HG03565 (cell line): ENCODE data around the gene PPP1R14C.

Experiments
- ATAC-seq: cut with Tn5 transposase; IDR thresholded peaks from one replicate; pipeline ENCODE4 v1.9.1; 2021; ENCODE audit warnings: mild to moderate bottlenecking, moderate library complexity; ENCODE audit not compliant: unreplicated experiment

The PPP1R14C gene, protein sequence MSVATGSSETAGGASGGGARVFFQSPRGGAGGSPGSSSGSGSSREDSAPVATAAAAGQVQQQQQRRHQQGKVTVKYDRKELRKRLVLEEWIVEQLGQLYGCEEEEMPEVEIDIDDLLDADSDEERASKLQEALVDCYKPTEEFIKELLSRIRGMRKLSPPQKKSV

DNA sequence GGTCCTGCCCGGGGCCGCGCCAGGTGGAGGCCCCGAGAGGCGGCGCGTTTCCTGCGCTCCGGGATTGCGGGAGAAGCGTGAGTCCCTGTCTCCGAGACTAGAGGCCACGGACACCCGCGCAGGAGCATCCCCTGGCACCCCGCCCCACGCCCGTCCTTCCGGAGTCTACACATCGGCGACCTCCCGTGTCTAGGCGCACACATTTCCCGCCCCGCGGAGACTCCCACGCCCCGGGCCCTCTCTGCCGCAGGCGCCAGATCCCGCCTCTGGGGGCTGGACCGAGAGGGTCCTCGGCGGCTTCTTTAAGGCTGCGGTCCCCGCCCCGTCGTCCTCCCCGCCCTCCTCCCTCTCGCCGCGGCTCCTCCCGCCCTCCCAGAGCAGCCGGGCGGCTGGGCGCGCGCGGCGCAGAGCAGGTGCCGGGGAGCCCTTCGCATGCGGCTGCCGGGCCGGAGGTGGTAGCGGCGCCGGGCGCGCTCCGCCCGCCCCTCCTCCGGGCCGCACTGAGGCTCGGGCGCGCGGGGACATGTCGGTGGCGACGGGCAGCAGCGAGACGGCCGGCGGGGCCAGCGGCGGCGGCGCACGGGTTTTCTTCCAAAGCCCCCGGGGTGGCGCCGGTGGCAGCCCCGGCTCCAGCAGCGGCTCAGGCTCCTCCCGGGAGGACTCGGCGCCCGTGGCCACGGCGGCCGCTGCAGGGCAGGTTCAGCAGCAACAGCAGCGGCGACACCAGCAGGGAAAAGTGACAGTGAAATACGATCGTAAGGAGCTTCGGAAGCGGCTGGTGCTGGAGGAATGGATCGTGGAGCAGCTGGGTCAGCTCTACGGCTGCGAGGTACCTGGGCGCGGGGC, at the start of gene PPP1R14C:
TSS of gene PPP1R14C (plus strand) at position 375 of the 846 bp plus-strand sequence. CDS start at position 524, 149 bp downstream.
- no peak for ATAC-seq

DNA sequence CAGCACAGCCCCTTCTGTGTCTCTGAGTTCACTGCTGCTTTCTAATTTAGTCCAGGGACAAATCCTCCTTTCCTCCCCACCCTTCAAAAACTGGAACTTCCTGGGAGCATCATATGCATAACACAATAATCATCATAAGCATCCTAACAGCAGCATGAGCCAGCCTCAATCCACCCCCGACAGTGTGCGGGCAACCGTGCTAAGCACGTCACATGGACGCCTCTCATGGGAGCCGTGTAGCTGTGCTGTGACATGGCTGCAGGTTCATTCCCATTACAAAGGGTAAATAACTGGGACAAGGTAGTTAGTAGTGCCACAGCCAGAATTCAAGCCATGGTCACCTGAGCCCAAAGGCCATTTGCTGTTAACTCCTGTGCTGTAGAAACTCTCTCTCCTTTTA, 49.4 kb upstream of the PPP1R14C start:
- no peak for ATAC-seq

DNA sequence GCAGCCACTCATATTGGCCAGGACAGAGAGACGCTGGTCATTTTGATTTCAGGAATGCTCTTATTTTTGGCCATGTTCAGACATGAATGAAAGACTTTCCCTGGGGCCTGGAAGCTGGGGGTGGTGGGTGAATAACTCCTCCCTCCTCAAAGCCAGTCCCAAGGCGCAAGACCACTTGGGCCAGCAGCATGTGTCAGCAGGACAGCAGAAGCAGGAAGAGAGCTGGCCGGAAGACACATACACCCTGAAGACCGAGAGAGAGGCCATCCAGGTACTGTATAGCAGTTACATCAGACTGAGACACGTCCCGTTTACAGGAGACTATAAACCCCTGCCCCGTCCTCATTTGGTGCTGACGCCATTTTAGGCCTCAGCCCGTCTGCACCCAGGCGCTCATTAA, 44.7 kb upstream of the PPP1R14C start:
- ATAC-seq, result no peak

DNA sequence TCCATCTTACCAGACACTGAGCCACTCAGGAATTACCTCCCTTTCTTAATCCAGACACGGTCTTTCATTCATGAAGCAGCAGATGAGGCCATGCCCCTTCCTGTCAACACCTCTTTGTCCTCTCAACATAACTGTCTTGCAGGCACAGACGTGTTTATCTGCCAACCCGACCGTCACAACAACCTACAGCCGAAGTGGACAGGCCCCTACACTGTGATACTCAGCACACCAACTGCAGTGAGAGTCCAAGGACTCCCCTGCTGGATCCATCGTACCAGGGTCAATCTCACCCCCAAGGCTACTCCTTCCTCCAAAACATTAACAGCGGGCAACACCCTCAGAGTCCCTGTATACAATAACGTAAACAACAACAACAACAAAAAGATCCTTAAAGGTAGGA, 43.3 kb upstream of the PPP1R14C start:
- no peak for ATAC-seq

DNA sequence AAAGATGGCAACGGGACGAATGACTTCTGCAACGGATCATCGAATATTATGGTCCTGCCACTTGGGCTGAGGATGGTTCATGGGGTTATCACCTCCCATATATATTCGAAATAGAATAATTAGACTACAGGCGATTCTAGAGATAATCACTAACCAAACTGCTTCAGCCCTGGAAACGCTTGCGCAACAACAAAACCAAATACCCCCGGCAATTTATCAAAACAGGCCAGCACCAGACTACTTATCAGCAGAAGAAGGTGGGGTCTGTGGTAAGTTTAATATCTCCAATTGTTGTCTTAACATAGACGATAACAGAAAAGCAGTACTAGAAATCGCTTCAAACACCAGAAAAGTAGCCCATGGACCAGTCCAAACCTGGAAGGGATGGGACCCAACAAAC, 42.9 kb upstream of the PPP1R14C start:
- no peak for ATAC-seq

DNA sequence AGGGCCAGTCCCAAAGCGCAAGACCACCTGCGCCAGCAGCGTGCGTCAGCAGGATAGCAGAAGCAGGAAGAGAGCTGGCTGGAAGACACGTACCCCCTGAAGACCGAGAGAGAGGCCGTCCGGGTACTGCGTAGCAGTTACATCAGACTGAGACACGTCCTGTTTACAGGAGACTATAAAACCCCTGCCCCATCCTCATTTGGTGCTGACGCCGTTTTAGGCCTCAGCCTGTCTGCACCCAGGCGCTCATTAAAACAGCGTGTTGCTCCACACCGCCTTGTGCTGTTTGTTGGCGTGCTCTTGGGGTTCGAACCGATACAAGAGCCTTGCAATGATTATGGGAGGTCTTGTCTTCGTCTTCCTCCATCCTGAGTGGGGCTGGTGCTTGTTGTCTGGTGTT, 42.1 kb upstream of the PPP1R14C start:
- no peak for ATAC-seq

DNA sequence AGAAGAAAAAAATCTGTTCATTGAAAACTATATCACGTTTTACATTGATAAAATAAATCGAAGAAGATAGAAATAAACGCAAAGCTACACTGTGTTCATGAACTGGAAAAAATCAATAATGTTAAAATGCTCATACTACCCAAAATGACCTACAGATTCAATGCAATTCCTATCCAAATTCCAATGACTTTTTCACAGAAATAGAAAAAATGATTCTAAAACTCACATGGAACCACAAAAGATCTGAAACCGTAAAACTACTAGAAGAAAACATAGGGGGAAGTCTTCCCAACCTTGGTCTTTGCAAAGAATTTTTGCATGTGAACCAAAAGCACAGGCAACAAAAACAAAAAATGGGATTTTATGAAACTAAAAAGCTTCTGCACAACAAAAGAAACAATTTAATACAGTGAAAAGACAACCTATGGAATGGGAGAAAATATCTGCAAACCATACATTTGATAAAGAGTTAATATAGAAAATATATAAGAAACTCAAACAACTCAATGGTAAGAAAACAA, 40.0 kb upstream of the PPP1R14C start:
- no peak for ATAC-seq

DNA sequence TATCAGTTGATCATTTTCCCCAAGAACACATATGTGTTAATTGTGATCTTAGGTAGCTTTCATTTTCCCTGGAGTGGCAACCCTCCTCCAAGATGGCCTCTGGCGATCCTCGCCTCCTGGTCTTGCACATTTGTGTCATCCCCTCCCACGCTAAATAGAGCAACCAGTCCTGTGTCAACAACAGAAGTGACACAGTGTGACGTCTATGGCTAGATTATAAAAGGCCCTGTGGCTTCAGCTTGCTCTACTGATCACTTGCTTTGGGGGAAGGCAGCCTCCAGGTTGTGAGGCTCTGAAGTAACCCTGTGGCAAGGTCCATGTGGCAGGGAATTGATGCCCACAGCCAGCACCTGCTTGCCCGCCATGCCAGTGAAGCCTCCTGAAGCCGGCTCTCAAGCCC, 30.6 kb upstream of the PPP1R14C start:
- ATAC-seq, result no peak

DNA sequence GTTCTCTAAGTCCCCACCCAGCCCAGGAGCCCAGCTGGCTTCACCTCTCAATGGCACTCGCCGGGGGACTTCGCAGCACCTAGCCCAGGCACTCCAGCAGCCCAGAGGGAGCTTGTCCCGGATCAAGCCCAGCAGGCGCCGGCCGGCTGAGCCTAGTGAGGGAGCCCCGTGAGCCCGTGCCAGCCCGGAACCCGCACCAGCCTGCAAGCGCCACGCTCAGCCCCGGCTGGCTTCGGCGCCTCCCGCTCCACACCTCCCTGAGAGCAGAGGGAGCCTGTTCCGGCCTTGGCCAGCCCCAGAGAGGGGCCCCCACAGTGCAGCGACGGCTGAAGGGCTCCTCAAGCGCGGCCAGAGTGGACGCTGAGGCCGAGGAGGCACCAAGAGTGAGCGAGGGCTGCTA, 27.1 kb upstream of the PPP1R14C start:
- ATAC-seq, result no peak

DNA sequence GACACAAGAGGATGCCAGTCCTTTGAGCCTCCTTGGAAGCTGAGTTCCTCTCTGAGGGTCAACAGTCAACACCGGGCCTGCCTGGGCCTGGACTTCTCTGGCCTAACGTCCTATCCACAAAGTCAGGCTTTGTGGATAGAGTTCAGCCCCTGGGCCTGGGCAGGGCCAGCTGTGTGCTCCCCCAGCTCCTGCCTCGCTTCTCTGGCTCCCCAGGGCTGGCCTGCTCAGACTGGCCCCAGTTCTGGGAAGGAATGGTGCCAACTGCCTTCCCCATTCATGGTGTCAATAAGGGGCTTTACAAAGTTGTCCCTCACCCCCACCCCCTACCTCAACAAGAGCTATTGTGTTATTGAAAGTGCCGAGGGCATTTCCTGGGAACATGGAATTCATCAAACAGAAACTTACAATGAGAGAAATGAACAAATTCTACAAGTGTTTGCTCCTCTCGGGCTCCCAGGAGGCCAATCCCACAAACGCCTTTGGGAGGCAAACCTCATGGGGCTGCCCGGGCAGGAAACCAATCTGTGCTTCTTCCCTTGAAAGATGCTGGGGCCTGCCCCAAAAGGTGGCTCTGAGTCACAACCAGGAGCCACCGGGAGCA, 26.5 kb upstream of the PPP1R14C start:
- ATAC-seq, result no peak

DNA sequence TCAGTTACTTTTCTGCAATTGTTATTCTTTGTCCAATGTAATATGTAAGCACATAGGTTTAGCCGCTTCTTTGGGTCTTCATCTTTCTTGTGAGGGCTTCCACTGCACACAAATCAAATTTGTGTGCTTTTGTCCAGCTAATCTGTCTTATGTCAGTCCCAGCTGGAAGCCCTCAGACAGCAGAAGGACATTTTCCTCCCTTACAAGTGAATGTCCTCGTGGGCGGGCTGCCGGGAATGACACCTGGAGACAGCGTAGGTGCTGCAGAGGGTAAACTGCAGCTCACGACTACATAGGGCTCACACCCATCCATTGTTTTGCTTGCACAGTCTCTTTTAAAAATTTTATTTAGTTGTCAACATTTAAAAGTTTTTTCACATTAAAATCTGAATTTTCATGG, 24.6 kb upstream of the PPP1R14C start:
- no peak for ATAC-seq

DNA sequence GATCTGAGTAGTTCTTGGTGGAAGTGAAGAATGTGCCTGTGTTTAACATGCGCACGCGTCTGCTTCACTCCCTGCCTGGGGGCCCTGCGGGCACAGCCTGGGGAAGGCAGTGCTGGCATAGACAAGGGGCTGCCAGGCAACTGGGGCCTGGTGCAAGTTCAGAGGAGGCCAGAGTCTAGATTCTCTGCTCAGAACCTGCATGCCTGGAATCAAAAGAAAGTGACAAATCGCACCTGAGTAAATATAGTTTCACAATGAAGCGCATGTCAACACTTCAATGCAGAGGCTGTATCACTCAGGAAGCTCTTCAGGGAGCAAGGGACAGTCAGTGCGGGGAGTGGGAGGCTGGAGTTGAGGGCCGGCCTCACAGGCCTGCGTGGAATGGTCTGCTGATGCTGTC, 24.2 kb upstream of the PPP1R14C start:
- no peak for ATAC-seq

DNA sequence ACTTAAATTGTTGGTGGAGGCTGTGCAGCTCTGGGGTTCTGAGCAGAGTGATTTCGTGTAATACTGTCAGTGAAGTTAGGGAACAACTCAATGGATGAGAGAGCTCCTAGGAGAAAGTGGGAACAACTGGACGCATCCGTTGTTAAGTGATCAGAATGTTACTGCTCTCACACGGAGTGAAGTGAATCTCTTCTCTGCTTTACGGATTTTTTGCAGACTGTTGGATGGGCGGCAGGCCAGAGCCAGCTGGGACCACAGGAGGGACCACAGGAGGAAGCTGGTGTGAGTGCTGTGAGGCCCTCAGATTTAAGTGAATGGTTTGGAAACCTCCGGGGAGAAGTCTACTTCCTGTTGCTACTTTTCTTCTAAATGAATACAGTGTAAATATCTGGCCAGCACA, 23.7 kb upstream of the PPP1R14C start:
- no peak for ATAC-seq

DNA sequence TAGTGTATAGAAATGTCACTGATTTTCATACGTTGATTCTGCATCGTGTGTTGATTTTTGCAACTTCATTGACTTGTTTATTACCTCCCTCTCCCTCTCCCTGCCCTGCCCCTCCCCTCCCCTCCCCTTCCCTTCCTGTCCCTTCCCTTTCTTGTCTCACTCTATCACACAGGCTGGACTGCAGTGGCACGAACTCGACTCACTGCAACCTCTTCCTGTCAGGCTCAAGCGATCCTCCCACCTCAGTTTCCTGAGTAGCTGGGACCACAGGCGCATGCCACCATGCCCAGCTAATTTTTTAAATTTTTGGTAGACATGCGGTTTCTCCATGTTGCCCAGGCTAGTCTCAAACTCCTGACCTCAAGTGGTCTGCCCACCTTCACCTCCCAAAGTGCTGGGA, 19.2 kb upstream of the PPP1R14C start:
- no peak for ATAC-seq

DNA sequence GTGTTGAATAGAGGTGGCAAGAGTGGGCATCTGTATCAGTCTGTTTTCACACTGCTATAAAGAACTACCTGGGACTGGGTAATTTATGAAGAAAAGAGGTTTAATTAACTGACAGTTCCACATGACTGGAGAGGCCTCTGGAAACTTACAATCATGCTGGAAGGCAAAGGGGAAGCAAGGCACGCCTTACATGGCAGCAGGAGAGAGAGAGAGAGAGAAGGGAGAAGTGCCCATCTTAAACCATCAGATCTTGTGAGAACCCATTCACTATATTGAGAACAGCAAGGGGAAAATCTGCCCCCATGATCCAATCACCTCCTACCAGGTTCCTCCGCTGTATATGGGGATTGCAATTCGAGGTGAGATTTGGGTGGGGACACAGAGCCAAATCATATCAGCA, 18.6 kb upstream of the PPP1R14C start:
- ATAC-seq, result no peak

DNA sequence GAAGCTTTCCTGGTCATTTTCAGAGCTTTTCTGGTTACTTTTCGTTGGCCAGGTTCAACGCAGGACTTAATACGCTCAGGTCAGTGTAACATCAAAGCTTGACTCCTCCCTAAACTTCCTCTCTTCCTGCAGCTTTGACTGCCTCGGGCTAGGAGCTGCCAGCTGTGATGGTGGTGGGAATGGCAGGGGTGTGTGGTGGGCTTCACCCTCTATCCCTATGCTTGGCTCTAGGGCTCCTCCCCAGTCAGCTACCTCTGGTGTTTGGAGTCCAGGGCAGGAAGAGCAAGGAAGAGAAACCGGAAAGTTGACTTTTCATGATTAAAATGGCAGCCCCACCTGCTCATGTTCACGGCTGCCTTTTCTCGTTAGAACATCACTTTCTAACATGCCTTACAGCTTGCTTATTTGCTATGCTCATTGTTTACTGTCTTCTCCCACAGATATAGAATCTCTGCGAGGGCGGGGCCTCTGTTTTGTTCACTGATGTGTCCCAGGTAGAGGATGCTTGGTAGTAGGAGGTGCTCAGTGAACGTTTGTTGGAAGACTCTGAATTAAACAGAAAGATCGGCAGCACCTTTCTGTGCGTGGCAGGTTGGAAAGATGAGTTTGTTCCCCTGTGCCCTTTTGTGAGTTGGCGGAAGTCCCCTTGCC, 16.1 kb upstream of the PPP1R14C start:
- no peak for ATAC-seq

DNA sequence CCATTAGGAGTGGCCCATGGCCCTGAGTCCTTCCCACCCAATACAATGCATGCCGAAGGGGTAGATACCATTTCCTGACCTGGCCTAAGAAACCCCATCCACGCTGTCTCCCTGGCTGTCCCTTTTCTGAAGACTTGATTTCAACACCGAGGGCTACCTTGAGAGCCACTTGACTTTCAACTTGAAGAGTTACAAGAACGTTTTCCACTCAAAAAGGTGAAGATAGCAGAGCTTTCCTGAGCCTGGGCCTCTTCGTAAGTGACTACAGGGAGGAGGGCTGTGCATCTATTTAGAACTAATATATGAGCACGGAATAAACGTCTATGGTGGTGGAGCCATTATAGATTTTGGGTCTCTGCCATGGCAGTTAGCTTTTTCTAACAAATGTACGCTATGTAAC, 14.4 kb upstream of the PPP1R14C start:
- ATAC-seq, result no peak

DNA sequence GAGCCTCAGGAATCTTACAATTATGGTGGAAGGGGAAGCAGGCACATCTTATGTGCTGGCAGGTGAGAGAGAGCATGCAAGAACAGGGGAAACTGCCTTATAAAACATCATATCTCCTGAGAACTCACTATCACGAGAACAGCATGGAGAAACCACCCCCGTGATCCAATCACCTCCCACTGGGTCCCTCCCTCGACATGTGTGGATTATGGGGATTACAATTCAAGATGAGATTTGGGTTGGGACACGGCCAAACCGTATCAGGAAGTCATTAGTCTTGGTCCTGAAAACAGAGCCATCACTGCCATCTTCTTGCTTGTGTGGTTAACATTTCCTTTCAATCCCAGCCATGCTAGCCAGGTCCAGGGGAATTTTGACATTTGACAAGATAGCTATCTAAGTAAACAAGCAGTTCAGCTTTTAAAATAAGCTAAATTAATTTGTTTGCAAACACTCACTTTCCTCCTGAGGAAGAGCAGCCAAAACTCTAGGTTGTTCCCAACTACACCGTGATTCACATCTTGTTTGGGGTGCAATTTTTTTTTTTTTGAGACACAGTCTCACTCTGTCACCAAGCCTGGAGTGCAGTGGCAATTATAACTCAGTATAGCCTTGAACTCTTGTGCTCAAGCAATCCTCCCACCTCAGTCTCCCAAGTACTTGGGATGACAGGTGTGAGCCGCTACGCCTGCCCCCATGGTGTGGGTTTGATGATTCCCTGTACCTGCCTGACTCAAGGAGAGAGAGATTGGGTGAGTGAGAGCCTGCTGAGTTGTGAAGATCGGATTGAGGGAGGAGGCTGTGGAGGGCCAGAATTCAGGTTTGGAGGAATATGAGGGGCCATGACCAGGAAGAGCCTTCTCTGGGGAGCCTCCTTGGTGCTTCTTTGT, 13.0 kb upstream of the PPP1R14C start:
- ATAC-seq, result no peak

DNA sequence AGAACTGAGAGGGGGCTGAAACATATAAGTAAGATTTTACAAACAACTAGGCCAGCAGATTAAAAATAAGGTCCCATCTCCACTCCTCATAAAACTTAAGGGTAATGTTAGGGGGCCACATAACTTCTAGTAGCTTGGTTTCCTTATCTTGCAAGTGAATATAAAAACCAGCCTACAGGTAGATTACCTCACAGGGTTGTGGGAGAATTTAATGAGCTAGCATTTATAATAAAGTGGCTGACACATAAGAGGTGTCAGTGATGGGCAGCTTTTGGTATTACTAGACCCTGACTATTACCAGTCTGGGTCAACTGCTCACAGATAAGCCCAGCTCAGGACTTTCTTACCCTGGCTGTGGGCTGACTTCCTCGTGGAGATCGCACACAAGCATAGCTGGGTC, 9.2 kb upstream of the PPP1R14C start:
- no peak for ATAC-seq

DNA sequence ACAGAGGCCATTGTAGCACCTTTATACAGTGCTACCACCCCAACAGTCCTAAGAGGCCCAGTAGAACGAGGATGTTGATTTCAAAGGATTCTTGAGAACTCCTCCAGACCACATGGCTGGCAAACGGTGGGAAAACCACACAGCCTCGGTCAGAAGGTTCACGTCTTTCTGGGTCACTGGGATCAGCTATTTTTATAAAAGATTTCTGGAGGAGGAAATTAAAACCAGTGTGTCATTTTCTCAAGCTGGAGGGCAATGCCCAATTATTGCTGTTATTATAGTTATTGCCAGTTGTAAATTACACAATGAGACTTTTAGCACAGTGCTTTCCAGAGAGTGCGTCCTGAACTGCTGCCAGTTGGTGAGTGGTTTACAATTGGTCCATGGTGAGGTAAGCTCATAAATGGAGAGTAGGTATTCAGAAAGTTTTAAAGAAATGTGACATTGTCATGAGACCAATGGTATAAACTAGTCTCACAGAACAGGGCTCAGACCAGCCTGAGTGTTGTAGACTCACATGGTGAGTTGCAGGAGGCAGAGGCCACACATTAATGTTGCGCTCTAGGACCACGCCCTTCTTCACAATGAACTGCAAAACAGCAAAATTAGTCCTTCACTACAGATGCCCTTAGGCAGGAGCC, 8.4 kb upstream of the PPP1R14C start:
- no peak for ATAC-seq
